ENCODE measurements around the gene PIK3AP1. TPM values are rescaled to one million over a fixed set of nuclear protein-coding genes. Genes with fewer than 3 reads are reported as not detected.
"Not testable (repeated sequence)": the region's sequence is repeated elsewhere in the genome, so short reads cannot be mapped to it uniquely, and the experiment has no call there.

Gene PIK3AP1
- total RNA-seq, 4 donors from 2014 or later: 3.1 to 15.5 (median 5.5) TPM

DNA sequence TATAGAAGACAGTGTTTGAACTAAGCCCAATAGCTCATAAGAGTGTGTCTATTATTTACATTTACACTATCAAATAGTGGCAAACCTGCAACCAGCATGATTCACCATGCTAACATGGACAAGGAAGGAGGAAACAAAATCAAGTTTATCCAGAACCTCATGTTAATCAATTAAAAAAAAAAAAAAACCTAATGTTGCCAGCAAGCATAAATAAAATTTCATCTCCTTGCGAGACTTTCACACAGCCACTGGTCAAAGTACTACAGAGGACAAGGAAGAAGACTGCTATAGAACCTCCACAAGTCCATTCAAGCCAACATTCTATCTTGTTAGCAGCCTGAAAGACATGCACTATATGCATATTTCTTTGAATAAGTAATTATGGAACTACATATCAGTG is 143.2 kb downstream of the PIK3AP1 start:
- no peak for ATAC-seq
- Histone ChIP-seq H3K27ac (no peak overlapping the region), H3K36me3 (peaks cover 0 to 14% of the 10 kb centered on the region in 2 donors), H3K9me3 (no peaks in the 10 kb centered on the region), H3K4me3 (no peak overlapping the region), H3K4me1 (peaks cover 5 to 73% (median 14%) of the 10 kb centered on the region in 3 donors), H3K27me3 (no peaks in the 10 kb centered on the region)
- WGBS, 2 donors (ENCODE audit: low coverage in 1 of 2): 100% methylated on average over 1 of the region's 1 CpG
- TF ChIP-seq EP300 (IDR thresholded peaks at IDR 0.05): no peak
- TF ChIP-seq POLR2AphosphoS5 (IDR thresholded peaks at IDR 0.05): no peak
- TF ChIP-seq POLR2A (IDR thresholded peaks at IDR 0.05): no peak
- TF ChIP-seq, protein P1, sequence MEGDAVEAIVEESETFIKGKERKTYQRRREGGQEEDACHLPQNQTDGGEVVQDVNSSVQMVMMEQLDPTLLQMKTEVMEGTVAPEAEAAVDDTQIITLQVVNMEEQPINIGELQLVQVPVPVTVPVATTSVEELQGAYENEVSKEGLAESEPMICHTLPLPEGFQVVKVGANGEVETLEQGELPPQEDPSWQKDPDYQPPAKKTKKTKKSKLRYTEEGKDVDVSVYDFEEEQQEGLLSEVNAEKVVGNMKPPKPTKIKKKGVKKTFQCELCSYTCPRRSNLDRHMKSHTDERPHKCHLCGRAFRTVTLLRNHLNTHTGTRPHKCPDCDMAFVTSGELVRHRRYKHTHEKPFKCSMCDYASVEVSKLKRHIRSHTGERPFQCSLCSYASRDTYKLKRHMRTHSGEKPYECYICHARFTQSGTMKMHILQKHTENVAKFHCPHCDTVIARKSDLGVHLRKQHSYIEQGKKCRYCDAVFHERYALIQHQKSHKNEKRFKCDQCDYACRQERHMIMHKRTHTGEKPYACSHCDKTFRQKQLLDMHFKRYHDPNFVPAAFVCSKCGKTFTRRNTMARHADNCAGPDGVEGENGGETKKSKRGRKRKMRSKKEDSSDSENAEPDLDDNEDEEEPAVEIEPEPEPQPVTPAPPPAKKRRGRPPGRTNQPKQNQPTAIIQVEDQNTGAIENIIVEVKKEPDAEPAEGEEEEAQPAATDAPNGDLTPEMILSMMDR (IDR thresholded peaks at IDR 0.05): no peak

DNA sequence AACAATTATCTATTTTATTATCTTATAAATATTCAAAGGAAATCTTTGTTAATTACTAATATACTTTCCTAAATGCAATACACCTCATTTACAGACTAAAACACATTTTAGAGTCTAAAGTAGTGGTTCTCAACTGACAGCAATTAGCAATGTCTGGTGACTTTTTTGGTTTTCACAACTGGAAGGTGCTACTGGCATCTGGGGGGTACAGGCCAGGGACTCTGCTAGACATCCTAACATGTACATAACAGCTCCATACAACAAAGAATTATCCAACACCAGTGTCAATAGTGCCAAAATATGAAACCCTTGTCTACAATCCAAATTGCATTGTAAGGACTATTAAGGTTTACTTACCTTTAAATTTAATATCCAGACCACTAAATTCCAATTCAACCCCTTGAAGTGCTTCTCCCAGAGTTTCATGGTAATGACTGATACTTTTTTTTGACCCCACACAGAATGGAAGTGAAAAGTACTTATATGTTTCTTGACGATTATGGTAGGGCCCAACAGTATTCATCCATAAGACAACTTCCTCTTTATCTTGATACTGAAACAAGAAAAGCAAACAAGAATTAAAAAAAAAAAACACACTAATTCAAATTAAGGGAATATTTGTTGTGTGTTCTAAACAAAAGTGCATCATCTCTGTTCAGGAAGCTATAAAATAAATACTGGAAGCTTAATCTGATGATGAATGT is 143.9 kb downstream of the PIK3AP1 start:
- peaks cover 0 to 14% of the 10 kb centered on the region in 2 donors for H3K36me3 ChIP-seq
- no peak for ATAC-seq
- 31 to 56% methylated on average over 1 of the region's 1 CpG for WGBS, 2 donors (ENCODE audit: low coverage in 1 of 2)
- H3K27ac ChIP-seq: no peak overlapping the region
- H3K4me3 ChIP-seq: no peak overlapping the region
- no peaks in the 10 kb centered on the region for H3K27me3 ChIP-seq
- H3K9me3 ChIP-seq: no peaks in the 10 kb centered on the region
- TF ChIP-seq, protein P1 (IDR thresholded peaks at IDR 0.05): no peak
- TF ChIP-seq EP300 (IDR thresholded peaks at IDR 0.05) (no peak), POLR2AphosphoS5 (IDR thresholded peaks at IDR 0.05) (no peak), POLR2A (IDR thresholded peaks at IDR 0.05) (no peak)
- H3K4me1 ChIP-seq: peaks cover 0 to 73% (median 11%) of the 10 kb centered on the region in 3 donors

DNA sequence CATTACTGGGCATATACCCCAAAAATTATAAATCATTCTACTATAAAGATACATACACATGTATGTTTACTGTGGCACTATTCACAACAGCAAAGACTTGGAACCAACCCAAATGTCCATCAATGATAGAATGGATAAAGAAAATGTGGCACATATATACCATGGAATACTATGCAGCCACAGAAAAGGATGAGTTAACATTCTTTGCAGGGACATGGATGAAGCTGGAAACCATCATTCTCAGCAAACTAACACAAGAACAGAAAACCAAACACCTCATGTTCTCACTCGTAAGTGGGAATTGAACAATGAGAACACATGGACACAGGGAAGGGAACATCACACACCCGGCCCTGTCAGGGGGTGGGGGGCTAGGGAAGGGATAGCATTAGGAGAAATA is 145.8 kb downstream of the PIK3AP1 start:
- not testable (repeated sequence) for ATAC-seq, H3K27ac ChIP-seq, H3K9me3 ChIP-seq, H3K27me3 ChIP-seq, H3K4me3 ChIP-seq
- peaks cover 0 to 14% of the 10 kb centered on the region in 2 donors for H3K36me3 ChIP-seq
- H3K4me1 ChIP-seq: peaks cover 0 to 68% (median 6%) of the 10 kb centered on the region in 3 donors
- 92 to 100% methylated on average over 2 of the region's 2 CpGs for WGBS, 2 donors (ENCODE audit: low coverage in 1 of 2)

DNA sequence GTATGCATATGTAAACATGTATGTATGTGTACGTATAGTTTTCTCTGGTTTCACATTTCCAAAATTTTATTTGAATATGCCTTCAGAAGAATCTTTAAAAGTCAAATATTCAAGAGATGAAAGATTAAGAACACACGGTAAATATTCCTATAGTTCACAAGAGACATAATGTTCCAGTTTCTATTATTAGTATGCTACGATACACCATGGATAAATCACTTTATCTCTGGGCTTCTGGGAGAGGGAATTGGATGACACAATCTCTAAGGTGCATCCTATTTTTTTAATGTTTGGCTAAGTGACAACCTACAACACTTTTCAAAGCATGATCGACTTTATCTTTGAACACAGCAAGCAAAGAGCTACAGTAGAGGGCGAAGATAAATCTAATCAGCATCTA is 147.3 kb downstream of the PIK3AP1 start:
- H3K36me3 ChIP-seq: peaks cover 0 to 14% of the 10 kb centered on the region in 2 donors
- H3K27ac ChIP-seq: no peak overlapping the region
- 64 to 70% methylated on average over 5 of the region's 5 CpGs for WGBS, 2 donors (ENCODE audit: low coverage in 1 of 2)
- H3K4me1 ChIP-seq: peaks cover 0 to 67% (median 0%) of the 10 kb centered on the region in 3 donors
- H3K27me3 ChIP-seq: no peaks in the 10 kb centered on the region
- no peak for ATAC-seq
- no peaks in the 10 kb centered on the region for H3K9me3 ChIP-seq
- H3K4me3 ChIP-seq: no peak overlapping the region
- TF ChIP-seq EP300 (IDR thresholded peaks at IDR 0.05): no peak
- TF ChIP-seq, protein P1 (IDR thresholded peaks at IDR 0.05): no peak

DNA sequence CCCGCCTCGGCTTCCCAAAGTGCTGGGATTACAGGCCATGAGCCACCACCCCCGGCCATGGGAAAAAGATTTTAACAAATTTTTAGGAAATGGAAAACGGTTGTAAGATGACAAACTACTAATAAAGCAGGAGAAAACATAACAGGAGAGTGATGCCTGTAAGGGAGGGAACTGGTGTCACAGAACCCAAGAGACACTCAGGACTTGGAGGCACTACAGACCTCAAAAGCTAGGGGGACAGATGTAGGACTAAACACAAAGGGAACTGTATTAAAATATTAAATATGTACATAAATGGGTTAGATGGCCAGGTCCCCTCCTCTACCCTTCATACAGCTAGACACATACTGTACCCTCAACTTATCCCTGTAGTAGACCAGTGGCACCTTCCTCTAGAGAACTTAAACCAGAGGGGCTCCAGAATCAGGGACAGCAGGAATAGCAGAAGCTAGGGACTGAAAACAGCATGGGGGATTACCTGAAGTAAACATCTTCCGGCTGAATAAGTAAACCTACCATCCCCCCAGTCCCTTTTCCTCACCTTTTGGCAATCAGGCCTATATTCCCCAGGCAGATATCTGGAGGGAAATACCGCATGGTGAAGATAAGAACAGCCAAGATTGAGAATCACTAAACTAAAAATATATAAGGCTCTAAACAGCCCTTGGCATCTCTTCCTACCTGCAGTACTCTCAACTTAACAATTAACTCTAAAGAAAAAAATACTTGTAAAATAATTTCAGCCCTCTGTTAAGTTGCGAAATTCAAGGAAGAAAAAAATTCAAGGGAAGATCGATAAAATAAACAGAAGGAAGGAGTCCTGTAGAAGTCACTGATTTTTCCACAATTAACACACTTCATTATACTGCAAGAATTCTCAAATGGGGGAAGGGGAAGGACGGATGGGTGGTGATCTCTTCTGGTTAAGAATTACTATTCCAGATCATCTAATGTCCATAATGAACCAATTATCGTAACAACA is 149.0 kb downstream of the PIK3AP1 start:
- no peak for ATAC-seq
- no peak overlapping the region for H3K27ac ChIP-seq
- 77 to 79% methylated on average over 5 to 10 of the region's 10 CpGs for WGBS, 2 donors (ENCODE audit: low coverage in 1 of 2)
- no peaks in the 10 kb centered on the region for H3K9me3 ChIP-seq
- peaks cover 0 to 56% (median 0%) of the 10 kb centered on the region in 3 donors for H3K4me1 ChIP-seq
- H3K27me3 ChIP-seq: no peaks in the 10 kb centered on the region
- no peak overlapping the region for H3K4me3 ChIP-seq
- TF ChIP-seq, protein P1 (IDR thresholded peaks at IDR 0.05): no peak
- TF ChIP-seq POLR2AphosphoS5 (IDR thresholded peaks at IDR 0.05) (no peak), POLR2A (IDR thresholded peaks at IDR 0.05) (no peak), EP300 (IDR thresholded peaks at IDR 0.05) (no peak)
- peaks cover 0 to 17% of the 10 kb centered on the region in 2 donors for H3K36me3 ChIP-seq

Measured in gastroesophageal sphincter (tissue), 4 donors.